Cardiac septum (tissue), 1 donor: Measurements from ENCODE around the gene ZNF282. TPM values are rescaled to one million over a fixed set of nuclear protein-coding genes. Genes with fewer than 3 reads are reported as not detected.
A peak's percentile ranks its signal among the peaks of the same experiment; 100 is the strongest.
"Not testable (repeated sequence)": the region's sequence is repeated elsewhere in the genome, so short reads cannot be mapped to it uniquely, and the experiment has no call there.

ENCODE experiments used
- DNase-seq: peaks from one replicate; pipeline ENCODE4 v3.0.0-alpha.2; 2020; ENCODE audit warnings: low spot score
- intact Hi-C: fragments of 100-400 bp; cut with DNase I; formaldehyde crosslinking; loops from one replicate; pipeline ENCODE4 v1.14.0; 2022
- total RNA-seq: library from RNA; stranded (reverse); fragmentation: NEBNext Ultra II Directional; extraction: Animal tissue kit (Norgen Biotek cat#: 25700); gene quantifications from one replicate; pipeline ENCODE4 v1.2.1, GENCODE V29; 2021
- donor health status: DM: no; HTN: no; CAD: no.

The ZNF282 gene
- total RNA-seq, 1 donor from 2014 or later, result 12.6 TPM

DNA sequence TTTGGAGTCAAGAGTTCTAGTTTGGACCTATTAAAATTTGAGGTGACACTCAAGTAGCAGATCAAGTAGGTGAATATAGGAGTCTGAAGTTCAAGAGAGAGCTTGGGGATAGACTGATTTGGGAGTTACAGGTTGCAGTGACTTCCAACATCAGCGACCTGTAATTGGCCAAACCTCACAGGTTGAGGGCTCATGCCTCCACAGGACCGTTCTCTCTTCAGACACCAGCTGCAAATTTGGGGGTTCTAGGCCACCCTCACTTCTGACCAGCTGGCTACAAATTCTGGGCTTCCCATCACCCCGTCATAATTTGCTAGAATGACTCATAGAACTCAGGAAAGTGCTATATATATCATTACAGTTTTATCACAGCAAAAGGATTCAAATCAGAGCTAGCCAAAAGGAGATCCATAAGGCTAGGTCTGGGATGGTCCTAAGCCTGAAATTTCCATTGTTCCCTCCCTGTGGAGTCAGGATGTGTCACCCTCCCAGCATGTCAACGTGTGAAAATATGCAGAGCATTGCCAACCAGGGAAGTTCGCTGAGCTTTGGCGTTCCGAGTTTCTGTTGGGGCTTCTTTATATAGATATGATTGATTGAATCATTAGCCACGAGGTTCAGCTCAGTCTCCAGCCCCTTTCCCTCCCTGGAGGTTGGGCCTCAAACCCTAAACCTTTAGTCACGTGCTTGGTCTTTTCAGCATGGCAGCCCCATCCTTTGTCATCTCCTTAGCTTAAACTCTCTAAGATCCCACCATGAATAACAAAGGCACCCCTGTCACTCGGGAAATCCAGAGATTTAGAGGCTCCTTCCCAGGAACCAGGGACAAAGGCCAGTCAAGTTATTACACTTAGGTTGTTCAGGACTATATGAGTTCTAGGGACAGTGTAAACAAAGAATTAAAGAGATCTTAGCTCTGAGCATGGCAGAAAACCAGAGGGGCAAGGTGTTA, 23.4 kb downstream of the ZNF282 start:
- DNase-seq, result no peak
- intact Hi-C loops, result no loop called here

DNA sequence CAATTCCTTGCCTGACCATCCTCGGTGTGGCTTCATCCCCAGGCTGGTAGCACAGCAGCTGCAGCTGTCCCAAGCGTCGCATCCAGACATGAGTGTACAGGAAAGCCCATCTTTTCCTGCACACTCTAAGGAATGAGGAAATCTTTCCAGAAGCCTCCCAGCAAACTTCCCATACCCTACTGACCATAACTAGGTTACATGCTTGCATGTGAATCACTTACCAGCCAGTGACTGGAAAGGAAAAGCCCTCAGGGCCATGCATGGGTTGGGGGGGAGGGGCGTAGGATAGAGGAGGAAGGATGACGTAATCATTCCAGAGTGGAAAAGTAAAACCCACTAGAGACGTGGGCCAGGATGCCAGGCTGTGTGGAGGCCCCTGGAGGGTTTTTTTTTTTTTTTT, 25.2 kb downstream of the ZNF282 start:
- intact Hi-C loops, result no loop called here
- DNase-seq, result no peak

DNA sequence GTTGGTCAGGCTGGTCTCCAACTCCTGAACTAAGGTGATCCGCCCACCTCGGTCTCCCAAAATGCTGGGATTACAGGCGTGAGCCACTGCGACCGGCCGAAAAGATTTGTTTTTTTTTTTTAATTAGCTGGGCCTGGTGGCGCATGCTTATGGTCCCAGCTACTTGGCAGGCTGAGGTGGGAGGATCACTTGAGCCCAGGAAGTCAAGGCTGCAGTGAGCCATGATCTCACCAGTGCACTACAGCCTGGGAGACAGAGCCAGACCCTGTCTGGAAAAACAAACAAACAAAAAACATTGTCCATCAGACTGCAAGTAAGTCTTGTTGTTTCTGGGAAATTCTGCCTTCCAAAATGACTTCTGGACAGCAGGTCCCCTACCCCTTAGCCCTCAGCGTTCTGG, 27.8 kb downstream of the ZNF282 start:
- intact Hi-C loops, result no loop called here
- no peak for DNase-seq

DNA sequence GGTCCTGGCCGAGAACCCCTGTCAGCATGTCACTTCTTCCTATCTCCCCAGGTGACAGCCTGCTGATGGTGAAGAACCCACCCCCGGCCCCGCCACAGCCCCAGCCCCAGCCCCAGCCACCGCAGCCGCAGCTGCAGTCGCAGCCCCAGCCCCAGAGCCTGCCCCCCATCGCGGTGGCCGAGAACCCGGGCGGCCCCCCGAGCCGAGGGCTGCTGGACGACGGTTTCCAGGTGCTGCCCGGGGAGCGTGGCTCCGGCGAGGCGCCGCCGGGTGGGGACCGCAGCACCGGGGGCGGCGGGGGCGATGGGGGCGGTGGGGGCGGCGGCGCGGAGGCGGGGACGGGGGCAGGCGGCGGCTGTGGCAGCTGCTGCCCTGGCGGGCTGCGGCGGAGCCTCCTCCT, 28.4 kb downstream of the ZNF282 start:
- intact Hi-C loops, result no loop called here
- no peak for DNase-seq

DNA sequence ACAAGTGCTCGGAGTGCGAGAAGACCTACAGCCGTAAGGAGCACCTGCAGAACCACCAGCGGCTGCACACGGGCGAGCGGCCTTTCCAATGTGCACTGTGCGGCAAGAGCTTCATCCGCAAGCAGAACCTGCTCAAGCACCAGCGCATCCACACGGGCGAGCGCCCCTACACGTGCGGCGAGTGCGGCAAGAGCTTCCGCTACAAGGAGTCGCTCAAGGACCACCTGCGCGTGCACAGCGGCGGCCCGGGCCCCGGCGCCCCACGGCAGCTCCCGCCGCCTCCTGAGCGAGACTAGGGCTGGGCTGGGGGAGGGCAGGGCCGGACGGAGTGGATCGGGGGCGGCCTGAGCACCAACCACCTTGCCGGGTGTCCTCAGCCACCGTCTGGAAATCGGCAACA, 29.0 kb downstream of the ZNF282 start:
- DNase-seq, result no peak
- intact Hi-C loops, result no loop called here

DNA sequence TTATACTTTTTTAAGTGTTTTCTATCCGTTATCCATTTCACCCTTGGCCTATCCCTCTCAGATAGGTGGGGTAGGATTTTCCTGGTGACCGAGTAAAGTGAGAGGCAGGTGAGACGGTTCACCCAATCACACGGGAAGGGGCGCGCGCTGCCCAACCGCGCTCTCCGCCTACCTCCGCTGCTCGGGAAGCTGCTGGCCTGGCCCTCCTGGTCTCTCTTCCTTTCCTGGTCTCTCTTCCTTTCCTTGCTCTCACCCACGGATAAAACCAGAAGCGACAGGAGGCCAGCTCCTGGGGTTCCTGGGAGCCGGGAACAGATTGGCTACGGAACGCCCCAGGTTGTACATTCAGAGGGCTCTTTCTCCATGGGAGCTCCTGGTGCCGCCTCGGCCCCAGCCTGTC, 29.8 kb downstream of the ZNF282 start:
- intact Hi-C loops, result no loop called here
- DNase-seq, result no peak

DNA sequence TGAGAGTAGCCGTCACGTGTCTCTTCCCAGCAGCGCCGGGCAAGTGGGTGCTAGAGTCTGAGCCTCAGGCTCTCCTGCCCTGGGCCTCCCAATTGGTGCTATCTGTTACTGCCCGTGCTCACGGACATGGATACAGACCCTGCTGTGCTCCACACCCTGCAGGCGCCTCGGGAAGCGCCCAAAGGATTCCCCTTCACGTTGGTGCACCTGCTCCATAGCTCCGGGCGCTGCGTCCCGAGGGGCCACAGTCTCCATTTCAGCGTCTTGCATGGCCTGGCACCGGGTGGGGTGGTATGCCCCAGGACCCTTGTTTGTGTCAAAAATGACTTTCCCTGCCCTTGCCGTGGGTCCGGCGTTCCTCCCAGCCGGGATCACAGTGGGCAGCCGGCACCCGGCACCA, 30.3 kb downstream of the ZNF282 start:
- intact Hi-C loops, result no loop called here
- no peak for DNase-seq

DNA sequence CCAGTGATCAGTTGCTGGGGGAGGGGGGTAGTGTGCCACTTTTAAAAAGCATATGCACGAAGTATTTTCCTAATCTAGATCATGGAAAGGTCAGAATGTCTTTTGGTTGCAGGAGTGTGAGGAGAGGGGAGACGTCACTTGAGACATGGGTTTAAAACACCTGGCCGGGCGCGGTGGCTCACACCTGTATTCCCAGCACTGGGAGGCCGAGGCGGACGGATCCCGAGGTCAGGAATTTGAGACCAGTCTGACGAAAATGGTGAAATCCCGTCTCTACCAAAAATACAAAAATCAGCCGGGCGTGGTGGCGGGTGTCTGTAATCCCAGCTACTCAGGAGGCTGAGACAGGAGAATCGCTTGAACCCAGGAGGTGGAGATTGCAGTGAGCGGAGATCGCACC, 31.0 kb downstream of the ZNF282 start:
- DNase-seq, intact Hi-C loops: not testable (repeated sequence)

DNA sequence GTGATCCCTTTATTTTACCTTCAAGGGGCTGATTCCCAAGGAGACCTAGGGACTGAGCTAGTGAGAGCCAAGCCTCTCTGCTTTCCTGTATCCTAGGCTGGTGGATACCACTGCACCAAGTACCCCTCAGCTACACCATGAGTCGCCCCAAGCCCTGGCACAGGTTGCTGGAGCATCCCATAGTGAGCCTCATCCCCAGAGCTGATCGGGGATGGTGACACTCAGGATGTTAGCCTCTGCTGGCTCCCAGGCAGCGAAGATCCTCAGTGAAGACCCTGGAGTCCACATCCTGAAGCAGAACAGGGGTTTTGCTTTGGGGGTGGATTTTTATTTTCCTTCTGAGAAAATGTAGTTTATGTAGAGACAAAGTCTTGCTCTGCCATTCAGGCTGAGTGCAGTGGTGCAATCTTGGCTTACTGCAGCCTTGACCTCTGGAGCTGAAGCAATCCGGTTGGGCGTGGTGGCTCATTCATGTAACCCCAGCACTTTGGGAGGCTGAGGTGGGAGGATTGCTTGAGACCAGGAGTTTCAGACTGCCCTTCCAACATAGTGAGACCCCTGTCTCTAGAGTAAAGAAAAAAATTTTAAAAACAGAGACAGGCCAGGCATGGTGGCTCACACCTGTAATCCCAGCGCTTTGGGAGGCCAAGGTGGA, 31.6 kb downstream of the ZNF282 start:
- DNase-seq, result no peak
- intact Hi-C loops, result no loop called here

DNA sequence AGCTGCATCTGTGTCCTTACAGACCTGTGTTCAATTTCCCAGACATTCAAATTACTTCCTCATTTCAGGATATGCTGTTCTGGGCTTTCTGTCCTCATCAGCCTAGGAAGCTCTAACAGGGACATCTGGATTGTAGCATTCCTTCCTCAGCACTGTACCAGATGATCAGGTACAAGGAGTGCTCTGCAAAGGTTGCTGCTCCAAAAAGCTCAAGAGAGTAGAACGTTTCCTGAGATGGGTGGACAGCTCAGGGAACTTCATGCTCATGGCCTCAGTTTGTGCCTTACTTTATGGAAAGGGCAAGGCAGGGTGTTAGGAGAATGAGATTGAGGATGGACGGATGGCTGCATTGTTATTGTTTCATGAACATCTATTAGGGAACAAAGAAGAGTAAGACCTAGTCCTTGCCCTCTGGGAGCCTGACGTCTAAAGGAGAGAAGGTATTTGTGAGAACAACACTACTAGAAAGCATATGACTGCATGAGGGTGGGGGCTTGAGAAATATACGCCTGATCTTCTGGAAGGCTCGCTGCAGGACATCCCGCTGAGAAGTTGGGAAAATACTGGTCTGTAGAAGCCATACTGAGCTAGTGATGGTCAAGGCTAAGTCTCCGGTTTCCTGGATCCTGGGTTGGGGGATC, 33.6 kb downstream of the ZNF282 start:
- no peak for DNase-seq
- intact Hi-C loops, result no loop called here

DNA sequence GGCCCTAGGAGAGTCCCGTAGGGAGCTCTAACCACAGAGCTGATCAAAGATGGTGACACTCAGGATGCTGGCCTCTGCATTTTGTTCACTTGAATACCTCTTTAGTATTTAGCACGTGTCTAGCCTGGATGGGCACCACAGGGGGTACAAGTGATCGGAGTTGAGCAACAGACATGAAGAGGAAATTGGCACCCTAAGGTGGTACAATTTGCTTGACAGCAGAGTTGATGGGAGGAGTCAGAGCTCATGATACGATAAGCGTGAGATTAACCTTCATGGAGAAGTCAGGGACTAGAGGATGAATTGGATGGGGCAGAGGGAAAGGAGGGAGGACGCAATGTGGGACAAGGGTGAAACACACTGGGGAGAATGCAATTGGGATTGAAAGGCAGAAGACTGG, 34.2 kb downstream of the ZNF282 start:
- DNase-seq, result no peak
- intact Hi-C loops, result no loop called here

DNA sequence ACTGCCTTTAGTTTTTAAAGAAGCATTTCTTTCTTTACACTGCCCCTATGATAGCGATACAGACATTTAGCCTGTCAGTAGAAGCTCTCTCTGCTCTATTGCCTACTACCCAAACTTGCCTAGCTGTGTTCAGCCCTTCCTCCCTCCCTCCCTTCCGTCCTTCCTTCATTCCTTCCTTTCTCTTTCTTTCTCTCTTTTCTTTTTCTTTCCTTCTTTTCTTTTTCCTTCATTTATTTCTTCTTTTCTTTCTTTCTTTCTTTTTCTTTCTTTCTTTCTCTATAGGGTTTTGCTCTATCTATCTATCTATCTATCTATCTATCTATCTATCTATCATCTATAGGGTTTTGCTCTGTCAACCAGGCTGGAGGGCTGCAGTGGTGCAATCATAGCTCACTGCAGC, 37.0 kb downstream of the ZNF282 start:
- intact Hi-C loops, result no loop called here
- DNase-seq, result no peak

DNA sequence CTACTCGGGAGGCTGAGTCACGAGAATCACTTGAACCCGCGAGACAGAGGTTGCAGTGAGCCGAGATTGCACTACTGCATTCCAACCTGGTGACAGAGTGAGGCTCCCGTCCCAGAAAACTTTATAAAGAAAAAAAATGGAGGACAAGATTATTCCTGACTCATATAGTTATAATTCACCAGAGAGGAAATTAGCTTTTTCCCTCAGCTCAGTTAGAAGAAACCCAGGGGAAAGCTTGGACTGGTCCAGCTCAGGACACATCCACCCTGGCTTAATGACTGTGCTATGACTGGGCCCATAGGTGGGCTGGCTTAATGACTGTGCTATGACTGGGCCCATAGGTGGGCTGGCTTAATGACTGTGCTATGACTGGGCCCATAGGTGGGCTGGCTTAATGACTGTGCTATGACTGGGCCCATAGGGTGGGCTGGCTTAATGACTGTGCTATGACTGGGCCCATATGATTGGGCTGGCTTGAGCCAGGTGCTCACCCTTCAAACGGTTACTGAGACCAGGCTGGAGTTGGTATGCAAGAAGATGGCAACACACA, 38.4 kb downstream of the ZNF282 start:
- DNase-seq, intact Hi-C loops: not testable (repeated sequence)

DNA sequence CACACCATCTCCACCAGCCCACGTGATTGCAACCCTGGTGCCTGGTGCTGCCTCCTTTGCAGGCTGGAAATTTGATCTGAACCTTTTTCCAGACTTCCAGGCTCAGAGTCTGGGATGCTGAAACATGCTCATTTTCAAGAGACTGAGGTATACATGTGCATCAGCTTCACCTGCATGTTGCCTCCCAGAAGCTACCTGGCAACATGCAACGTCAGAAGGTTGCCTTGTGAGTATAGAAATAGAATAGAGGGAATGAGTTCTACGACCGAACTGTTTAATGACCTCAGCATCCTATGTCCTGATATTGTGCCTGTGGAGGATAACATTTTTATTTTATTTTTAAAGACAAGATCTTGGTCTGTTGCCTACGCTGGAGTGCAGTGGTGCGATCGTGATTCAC, 42.2 kb downstream of the ZNF282 start:
- intact Hi-C loops, result no loop called here
- DNase-seq, result no peak

DNA sequence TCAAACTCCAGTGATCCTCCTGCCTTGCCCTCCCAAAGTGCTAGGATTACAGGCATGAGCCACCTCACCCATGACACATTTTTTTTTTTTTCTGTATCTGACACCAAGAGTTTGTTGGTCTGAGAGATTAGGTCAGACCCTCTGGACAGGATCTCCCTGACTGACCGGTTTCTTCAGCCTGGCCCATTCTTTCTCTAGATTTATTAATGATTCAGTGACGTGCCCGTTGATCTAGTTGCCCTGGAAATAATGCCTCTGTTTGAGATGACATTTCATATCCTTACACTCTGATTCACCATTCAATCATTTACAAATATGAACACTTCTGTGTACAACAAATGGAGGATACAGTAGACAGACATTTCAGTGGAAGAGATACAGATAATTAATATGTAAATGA, 42.7 kb downstream of the ZNF282 start:
- no peak for DNase-seq
- intact Hi-C loops, result no loop called here

DNA sequence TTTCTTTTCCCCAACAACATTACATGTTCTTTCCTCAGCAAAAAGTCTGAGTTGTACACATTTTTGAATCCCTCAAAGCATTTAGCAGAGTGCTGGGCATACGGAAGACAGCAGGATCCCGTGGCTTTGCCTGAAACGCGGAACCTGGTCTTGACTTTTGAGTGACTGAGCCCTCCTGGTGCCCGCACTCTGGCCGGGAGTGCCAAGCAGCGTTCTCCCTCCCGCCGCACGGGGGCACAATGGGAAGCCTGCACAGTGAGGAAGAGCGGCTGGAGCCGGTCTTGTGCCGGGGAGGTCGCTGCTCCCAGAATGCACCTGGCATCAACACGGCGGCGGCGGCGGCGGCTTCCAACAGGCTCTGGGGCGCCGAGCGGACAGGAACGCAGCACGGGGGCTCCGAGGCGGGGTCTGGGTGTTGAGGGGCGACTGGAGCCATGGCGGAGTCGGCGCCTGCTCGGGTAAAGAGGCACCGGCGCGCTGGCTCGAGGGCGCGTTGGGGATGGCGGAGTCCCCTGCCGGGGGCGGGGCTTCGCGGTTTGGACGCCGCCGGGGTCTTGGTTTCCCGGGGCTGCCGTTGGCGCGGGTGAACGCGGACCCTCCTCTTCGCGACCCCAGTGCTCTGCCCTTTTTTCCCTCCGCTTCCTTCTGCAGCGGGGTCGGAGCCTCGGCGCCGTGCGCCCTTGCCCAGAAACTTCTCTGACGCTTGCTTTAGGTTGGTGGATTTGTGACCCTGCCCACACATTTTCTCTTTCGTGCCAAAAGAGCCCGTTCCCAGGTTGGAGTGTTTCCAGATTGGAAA, 44.2 kb downstream of the ZNF282 start, which contains the start of gene ZNF212:
ZNF212 (plus strand) TSS at position 307 of the 799 bp plus-strand sequence; CDS start at position 435, 128 bp downstream.
- intact Hi-C loops, result no loop called here
- DNase-seq, result peak; percentile 96

DNA sequence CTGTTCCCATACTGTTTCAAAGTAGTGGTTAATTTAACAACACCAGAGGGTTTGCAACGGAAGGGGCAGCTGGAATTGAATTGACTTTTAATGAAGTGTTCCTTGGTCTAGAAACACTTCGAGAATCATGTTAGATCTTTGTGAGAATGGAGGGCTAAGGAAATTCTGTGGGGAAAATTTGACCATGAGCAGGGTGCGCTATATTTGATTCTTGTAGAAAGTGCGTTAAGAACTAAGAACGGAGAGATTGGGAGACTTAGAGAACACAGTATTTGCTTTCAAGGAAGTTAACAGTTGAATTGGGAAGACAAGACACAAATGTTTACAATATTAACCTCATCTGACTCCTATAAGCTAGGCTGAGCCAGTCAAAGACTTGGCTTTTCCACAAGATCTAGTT, 45.3 kb downstream of the ZNF282 start:
- no peak for DNase-seq
- intact Hi-C loops, result no loop called here

DNA sequence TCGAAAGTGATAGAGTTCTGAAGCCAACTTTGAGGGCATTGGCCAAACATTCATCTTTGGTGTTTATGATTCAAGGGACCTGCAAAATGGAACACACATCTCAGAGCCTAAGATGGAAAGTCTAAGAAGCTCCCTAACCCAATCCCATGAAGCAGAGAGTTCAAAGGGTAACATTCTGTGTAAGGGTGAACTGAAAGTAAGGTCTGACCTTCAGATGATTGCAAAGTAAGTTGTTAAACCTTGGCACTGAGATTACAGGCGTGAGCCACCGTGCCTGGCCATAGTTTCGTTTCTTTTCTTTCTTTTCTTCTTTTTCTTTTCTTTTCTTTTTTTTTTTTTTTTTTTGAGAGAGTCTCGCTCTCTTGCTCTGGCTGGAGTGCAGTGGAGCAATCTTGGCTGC, 46.4 kb downstream of the ZNF282 start:
- no peak for DNase-seq
- intact Hi-C loops, result no loop called here

DNA sequence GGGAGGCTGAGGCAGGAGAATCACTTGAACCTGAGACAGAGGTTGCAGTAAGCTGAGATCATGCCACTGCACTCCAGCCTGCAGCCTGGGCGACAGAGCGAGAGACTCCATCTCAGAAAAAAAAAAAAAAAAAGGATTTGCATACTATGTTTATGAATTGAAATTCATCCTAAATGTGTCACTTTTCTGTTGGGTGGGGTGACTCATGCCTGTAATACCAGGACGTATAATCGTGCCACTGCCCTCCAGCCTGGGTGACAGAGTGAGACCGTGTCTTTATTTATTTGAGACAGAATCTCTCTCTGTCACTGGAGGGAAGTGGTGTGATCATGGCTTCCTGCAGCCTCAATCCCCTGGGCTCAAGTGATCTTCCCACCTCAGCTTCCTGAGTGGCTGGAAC, 49.9 kb downstream of the ZNF282 start:
- no peak for DNase-seq
- intact Hi-C loops, result no loop called here
